Heart left ventricle (tissue), 13 donors: ENCODE measurements around the gene ACSS1.

Experiments
- CTCF ChIP-seq, 12 donors: fragments of 200-600 bp; sonication (generic) in 4 of 12; IDR thresholded peaks; one replicate each; pipeline versions ENCODE4 v1.5.0 to v1.8.0; 2018 to 2022; ENCODE audit warnings: antibody characterized with exemption in 12 of 12, mild to moderate bottlenecking in 5 of 12
- POLR2A ChIP-seq, 2 donors: fragments of 450-650 bp; IDR thresholded peaks; one replicate each; pipeline ENCODE4 v1.6.1; 2017; ENCODE audit warnings: antibody characterized with exemption in 2 of 2, mild to moderate bottlenecking in 2 of 2, moderate library complexity in 2 of 2
- donor health status: ischemic (EF 13 %, LVEDD 7.1; RV severe dilation, severe dysfunction).
- donor health status: DM: no; HTN: yes; CAD: no.
- donor health status: DM: no; HTN: no; CAD: no.
- donor health status: ischemic (EF 25% LVEDD 6.9; RV normal size, moderate dysfunction).
- donor health status: ischemic (EF 25% LVEDD 5.7; RV mildly dilated, moderate dysfunction).
- donor health status: ischemic (EF 35%, LVEDD 5.7; RV mildly dilated, moderate dysfunction).
- donor health status: nonischemic (EF 11% LVEDD 7.7; RV severe dilation, severe dysfunction).
- donor health status: DM: yes; HTN: yes; CAD: no.
- donor health status: PGD.
- donor health status: ischemic (EF 29% LVEDD 5.4; RV normal size, mild dysfunction).
- donor health status: nonischemic (EF 23%, LVEDD 6.1; RV moderate dilation, normal function).

GRCh38 chr20:25016471-25016870 is 41.5 kb downstream of the ACSS1 start:
- TF ChIP-seq CTCF (IDR thresholded peaks at IDR 0.05), result no peak
- TF ChIP-seq POLR2A (IDR thresholded peaks at IDR 0.05), result no peak
